GM12878 (cell line): Measurements from ENCODE around the gene CPEB3. TPM values are rescaled to one million over a fixed set of nuclear protein-coding genes. Genes with fewer than 3 reads are reported as not detected.

Experiments
- ATAC-seq: fragments of 200-7000 bp; cut with Tn5 transposase; 3 replicates; pipeline ENCODE4 v1.9.1; 2020; ENCODE audit warnings: mild to moderate bottlenecking, moderate library complexity
- BruUV-seq: library from RNA; stranded (reverse); fragments of 400-500 nt; replicated peaks from 2 replicates; lab custom pipeline; 2021; lab: Mats Ljungman, UMichigan
- CTCF ChIA-PET: fragments of 300-600 bp; sonication (Branson Sonifier 250); formaldehyde crosslinking; extraction: SDS; loops from one replicate; lab custom pipeline; 2021; ENCODE audit warnings: inconsistent platforms; lab: Yijun Ruan, JAX
- POLR2A ChIA-PET: fragments of 350-600 bp; formaldehyde crosslinking; extraction: SDS; loops from one replicate; lab custom pipeline; 2021; ENCODE audit warnings: inconsistent platforms; lab: Charles Lee
- RAD21 ChIA-PET: fragments of 300-600 bp; sonication (Branson Sonifier 250); formaldehyde crosslinking; loops from one replicate; lab custom pipeline; 2023; ENCODE audit warnings: antibody characterized with exemption; ENCODE audit not compliant: unreplicated experiment; lab: Charles Lee
- SMC1A ChIA-PET: fragments of 300-600 bp; sonication (Branson Sonifier 250); formaldehyde crosslinking; loops from one replicate; lab custom pipeline; 2023; ENCODE audit not compliant: unreplicated experiment, uncharacterized antibody; lab: Charles Lee
- DNase-seq: peaks from one replicate; pipeline ENCODE4 v3.0.0-alpha.2; 2011; ENCODE audit warnings: low read depth, low spot score
- FAIRE-seq: peaks from 3 replicates; lab custom pipeline; 2011; peaks lifted over from hg19 to GRCh38; lab: Jason Lieb, UNC
- H2AFZ ChIP-seq: 2 replicates; pipeline ENCODE4 v1.6.0; 2011; ENCODE audit warnings: low read depth, low read length, control low read depth; ENCODE audit not compliant: control insufficient read depth
- H3K27ac ChIP-seq: 2 replicates; pipeline ENCODE4 v1.5.1; 2011; ENCODE audit warnings: control low read depth; ENCODE audit not compliant: control insufficient read depth, insufficient read depth
- H3K27me3 ChIP-seq, 2 experiments: replicated peaks in 1 of 2; 2 replicates each; pipeline versions ENCODE4 v1.6.0 to v1.6.1; 2011; ENCODE audit warnings: low read length in 1 of 2; ENCODE audit not compliant: control insufficient read depth in 2 of 2, insufficient read depth in 2 of 2
- H3K36me3 ChIP-seq, 2 experiments: 2 replicates each; pipeline ENCODE4 v1.5.1; 2011; ENCODE audit warnings: low read length in 1 of 2; ENCODE audit not compliant: control insufficient read depth in 2 of 2, insufficient read depth in 2 of 2
- H3K4me1 ChIP-seq: 2 replicates; pipeline ENCODE4 v1.6.1; 2011; ENCODE audit warnings: mild to moderate bottlenecking, low read length, moderate library complexity, mixed read lengths; ENCODE audit not compliant: control insufficient read depth, insufficient read depth
- H3K4me2 ChIP-seq: 2 replicates; pipeline ENCODE4 v1.6.0; 2011; ENCODE audit warnings: control low read depth; ENCODE audit not compliant: control insufficient read depth, insufficient read depth
- H3K4me3 ChIP-seq: fragments of 200-600 bp; sonication (generic); 2 replicates; pipeline ENCODE4 v1.5.1; 2016
- H3K79me2 ChIP-seq: 2 replicates; pipeline ENCODE4 v1.6.0; 2011; ENCODE audit warnings: low read length; ENCODE audit not compliant: control insufficient read depth, insufficient read depth
- H3K9ac ChIP-seq: 2 replicates; pipeline ENCODE4 v1.8.0; 2011; ENCODE audit warnings: low read length, control low read depth, mixed read lengths; ENCODE audit not compliant: control insufficient read depth, insufficient read depth
- H3K9me3 ChIP-seq: replicated peaks from 3 replicates; pipeline ENCODE4 v1.5.1; 2011; ENCODE audit warnings: mild to moderate bottlenecking, low read length; ENCODE audit not compliant: control insufficient read depth, insufficient read depth
- H4K20me1 ChIP-seq: 2 replicates; pipeline ENCODE4 v1.6.0; 2011; ENCODE audit not compliant: control insufficient read depth, insufficient read depth
- RAD21 ChIP-seq: IDR thresholded peaks from 2 replicates; pipeline ENCODE4 v1.6.1; 2011; ENCODE audit warnings: mild to moderate bottlenecking, low read depth, low read length, moderate library complexity; ENCODE audit not compliant: insufficient read depth
- SIN3A ChIP-seq: IDR thresholded peaks from 2 replicates; pipeline ENCODE4 v1.6.1; 2012; ENCODE audit warnings: low read depth, low read length, improper control_type of control experiment
- SPI1 ChIP-seq: IDR thresholded peaks from 2 replicates; pipeline ENCODE4 v1.6.1; 2011; ENCODE audit warnings: low read depth, mild to moderate bottlenecking, low read length, moderate library complexity, borderline replicate concordance; ENCODE audit not compliant: insufficient read depth
- TARDBP ChIP-seq: IDR thresholded peaks from 2 replicates; pipeline ENCODE4 v1.6.1; 2016; ENCODE audit warnings: borderline replicate concordance
- ZSCAN29 ChIP-seq: fragments of 450-650 bp; IDR thresholded peaks from 2 replicates; pipeline ENCODE4 v1.6.1; 2017; ENCODE audit warnings: mild to moderate bottlenecking, moderate library complexity
- WGBS: methylation state at CpG from one replicate; pipeline ENCODE4 v1.1.6; 2016; ENCODE audit warnings: low lambda C conversion rate; ENCODE audit not compliant: insufficient replicate concordance, insufficient coverage; ENCODE audit errors: missing lambda C conversion rate; 5-methylcytosine and 5-hydroxymethylcytosine counted together
- in situ Hi-C: fragments of 300-500 bp; cut with MboI; formaldehyde crosslinking; loops from 9 replicates; pipeline ENCODE4 v1.14.3; 2018; ENCODE audit warnings: mixed read lengths
- intact Hi-C: fragments of 100-400 bp; cut with micrococcal nuclease; formaldehyde crosslinking; loops from one replicate; pipeline ENCODE4 v1.14.2; 2022; ENCODE audit not compliant: unreplicated experiment
- polyA plus RNA-seq, 11 experiments: library from polyadenylated mRNA; depleted of rRNA in 4 of 11; unstranded in 6 of 11; stranded (reverse) in 5 of 11; fragments of >200 nt; fragmentation: Nextera tagmentation in 4 of 11; fragmentation: Illumina TruSeq in 1 of 11; extraction: Ambion mirVana in 4 of 11; extraction: Trizol in 1 of 11; gene quantifications; 1 replicate in 1 of 11; 2 replicates in 10 of 11; pipeline versions ENCODE4 v1.2.1 to v1.2.3, GENCODE V29; 2011 to 2016; ENCODE audit warnings: inconsistent platforms in 2 of 11, missing spikeins in 2 of 11, low read depth in 1 of 11
- total RNA-seq, 4 experiments: library from RNA; depleted of rRNA in 3 of 4; stranded (reverse); fragments of >200 nt in 3 of 4; fragmentation: Illumina TruSeq in 1 of 4; extraction: Trizol in 1 of 4; gene quantifications; 2 replicates each; pipeline versions ENCODE4 v1.2.1 to v1.2.3, GENCODE V29; 2013 to 2021
- TF ChIP-seq, protein P1 (sequence below): fragments of 150-350 bp; IDR thresholded peaks from 2 replicates; pipeline ENCODE4 v1.6.1; 2016; ENCODE audit warnings: low read depth, low read length

The CPEB3 gene
- total and polyA plus RNA-seq, 10 of the 15 experiments (the other 5 are each of a cell fraction or from before 2014, with no cell fraction given) = 0.50 to 2.3 (median 1.2) TPM

DNA sequence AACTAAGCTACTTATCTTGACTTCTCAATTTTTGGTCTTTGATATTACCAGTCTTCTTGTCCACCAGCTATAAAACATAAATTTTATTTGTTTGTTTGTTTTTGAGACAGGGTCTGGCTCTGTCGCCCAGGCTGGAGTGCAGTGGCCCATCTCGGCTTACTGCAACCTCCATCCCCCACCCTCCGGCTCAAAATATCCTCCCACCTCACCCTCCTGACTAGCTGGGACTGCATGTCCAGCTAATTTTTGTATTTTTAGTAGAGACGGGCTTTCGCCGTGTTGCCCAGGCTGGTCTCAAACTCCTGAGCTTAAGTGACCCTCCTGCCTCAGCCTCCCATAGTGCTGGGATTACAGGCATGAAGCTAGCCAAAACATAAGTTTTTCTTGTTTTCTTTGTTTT is 7.6 kb upstream of the CPEB3 start:
- H3K4me3 ChIP-seq = no peak overlapping the region
- DNase-seq (no peak), FAIRE-seq (no peak), ATAC-seq (no peak)
- ChIA-PET POLR2A (interaction anchor here (0.6 kb wide), 1 partner anchor 11 kb away, joined by 3 read pairs; no protein-coding TSS in a partner anchor), SMC1A (interaction anchor here (0.8 to 1.4 kb wide), 8 partner anchors 9 to 210 kb away, joined by 3 to 8 read pairs (median 4); no protein-coding TSS in a partner anchor)
- BruUV-seq = no TSS peak
- H3K36me3 ChIP-seq = peaks cover 0 to 7% of the 10 kb centered on the region in 2 experiments; a peak in 1 of 4 replicates
- H4K20me1 ChIP-seq = no peaks in the 10 kb centered on the region
- no peak overlapping the region for H3K9ac ChIP-seq
- in situ Hi-C loops = no loop called here
- no peak overlapping the region for H3K4me2 ChIP-seq
- intact Hi-C loops = no loop called here
- no peak overlapping the region for H2AFZ ChIP-seq
- WGBS = 91% methylated on average over 6 of the region's 6 CpGs
- H3K9me3 ChIP-seq = no peaks in the 10 kb centered on the region
- peaks cover 11% of the 10 kb centered on the region for H3K4me1 ChIP-seq
- no peaks in the 10 kb centered on the region for H3K27me3 ChIP-seq
- no peak overlapping the region for H3K27ac ChIP-seq
- peaks cover 35% of the 10 kb centered on the region for H3K79me2 ChIP-seq
- TF ChIP-seq RAD21 = no peak
- TF ChIP-seq ZSCAN29 = no peak
- TF ChIP-seq, all 136 proteins: peak for 0
- CTCF ChIA-PET = interaction anchor here (0.7 to 2.9 kb wide), 3 partner anchors 9 to 210 kb away, joined by 3 to 17 read pairs (median 4); no protein-coding TSS in a partner anchor
- RAD21 ChIA-PET = interaction anchor here (2.1 kb wide), 1 partner anchor 210 kb away, joined by 11 read pairs; no protein-coding TSS in a partner anchor

DNA sequence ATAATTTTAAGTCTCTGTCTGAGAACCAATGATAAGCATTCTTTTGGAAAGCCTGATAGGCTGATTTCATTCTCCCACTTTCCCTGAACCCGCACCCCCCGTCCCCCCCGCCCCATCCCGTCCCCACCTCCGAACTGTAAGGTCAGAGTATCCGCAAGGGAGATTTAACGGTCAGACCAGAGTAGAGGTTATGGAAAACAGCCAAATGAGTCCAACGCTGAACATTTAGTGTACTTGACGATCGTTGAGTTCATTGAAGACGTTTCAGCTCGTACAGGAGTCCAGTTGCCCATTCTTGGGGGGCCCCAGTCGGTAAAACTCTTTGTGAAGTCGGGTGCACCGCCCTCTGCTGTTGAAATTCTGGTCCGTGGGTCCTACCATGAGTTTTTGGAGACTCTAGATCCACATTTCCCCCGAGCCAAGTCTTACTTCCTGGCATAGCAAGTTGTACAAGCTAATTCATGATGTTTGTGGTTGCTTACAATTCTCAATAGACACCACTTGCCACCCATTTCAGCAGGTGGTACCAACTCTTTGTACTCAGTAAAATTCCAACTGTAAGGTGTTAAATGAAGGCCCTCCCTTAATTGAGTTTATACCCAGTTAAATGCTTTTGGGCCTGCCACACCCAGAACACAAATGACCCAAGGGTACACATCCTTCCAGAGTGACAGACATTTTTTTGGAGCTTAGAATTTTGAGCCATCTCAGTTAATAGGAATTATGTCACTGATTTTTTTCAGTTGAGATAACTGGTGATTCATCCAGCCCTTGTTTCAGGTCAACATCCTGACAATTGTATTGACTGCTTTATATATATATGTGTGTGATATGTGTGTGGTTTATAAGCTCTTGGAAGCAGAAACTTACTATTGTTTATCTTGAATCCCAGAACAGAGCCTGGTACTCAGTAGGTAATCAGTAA is 1.3 kb upstream of the CPEB3 start:
- no TSS peak for BruUV-seq
- Histone ChIP-seq H3K4me1 (peaks cover 11% of the 10 kb centered on the region), H2AFZ (peak overlapping the region; percentile 13; the same call in 1 of the 2 replicates), H3K4me3 (peak overlapping the region; percentile 96), H3K9ac (peak overlapping the region; percentile 70), H3K36me3 (no peaks in the 10 kb centered on the region; a peak in 1 of 4 replicates), H4K20me1 (no peaks in the 10 kb centered on the region), H3K27ac (peak overlapping the region; percentile 50), H3K27me3 (no peaks in the 10 kb centered on the region), H3K4me2 (peak overlapping the region; percentile 32), H3K79me2 (peaks cover 47% of the 10 kb centered on the region), H3K9me3 (no peaks in the 10 kb centered on the region)
- 0% methylated on average over 17 of the region's 17 CpGs for WGBS
- ChIA-PET CTCF (interaction anchor here (0.8 to 7.6 kb wide), 25 partner anchors 8 to 230 kb away, joined by 3 to 117 read pairs (median 4); no protein-coding TSS in a partner anchor), SMC1A (interaction anchor here (0.8 to 6.4 kb wide), 25 partner anchors 8 to 213 kb away, joined by 3 to 80 read pairs (median 5); no protein-coding TSS in a partner anchor), RAD21 (interaction anchor here (0.7 to 6.2 kb wide), 10 partner anchors 12 to 318 kb away, joined by 3 to 60 read pairs (median 9); no protein-coding TSS in a partner anchor), POLR2A (interaction anchor here (0.5 to 1.6 kb wide), 6 partner anchors 25 to 319 kb away, joined by 3 to 7 read pairs (median 4); no protein-coding TSS in a partner anchor)
- ATAC-seq = peak; percentile 39
- peak; percentile 37 for DNase-seq
- intact Hi-C loops (loop anchor here (1.0 to 5.0 kb wide), 5 partner anchors 51 to 300 kb away; partner anchors contain the start of gene KIF11), in situ Hi-C loops (loop anchor here (5.0 kb wide), 1 partner anchor 205 kb away; no protein-coding TSS in a partner anchor)
- peak; percentile 78 for FAIRE-seq
- TF ChIP-seq TARDBP (no peak), SPI1 (no peak), SIN3A (no peak)
- TF ChIP-seq, protein P1, sequence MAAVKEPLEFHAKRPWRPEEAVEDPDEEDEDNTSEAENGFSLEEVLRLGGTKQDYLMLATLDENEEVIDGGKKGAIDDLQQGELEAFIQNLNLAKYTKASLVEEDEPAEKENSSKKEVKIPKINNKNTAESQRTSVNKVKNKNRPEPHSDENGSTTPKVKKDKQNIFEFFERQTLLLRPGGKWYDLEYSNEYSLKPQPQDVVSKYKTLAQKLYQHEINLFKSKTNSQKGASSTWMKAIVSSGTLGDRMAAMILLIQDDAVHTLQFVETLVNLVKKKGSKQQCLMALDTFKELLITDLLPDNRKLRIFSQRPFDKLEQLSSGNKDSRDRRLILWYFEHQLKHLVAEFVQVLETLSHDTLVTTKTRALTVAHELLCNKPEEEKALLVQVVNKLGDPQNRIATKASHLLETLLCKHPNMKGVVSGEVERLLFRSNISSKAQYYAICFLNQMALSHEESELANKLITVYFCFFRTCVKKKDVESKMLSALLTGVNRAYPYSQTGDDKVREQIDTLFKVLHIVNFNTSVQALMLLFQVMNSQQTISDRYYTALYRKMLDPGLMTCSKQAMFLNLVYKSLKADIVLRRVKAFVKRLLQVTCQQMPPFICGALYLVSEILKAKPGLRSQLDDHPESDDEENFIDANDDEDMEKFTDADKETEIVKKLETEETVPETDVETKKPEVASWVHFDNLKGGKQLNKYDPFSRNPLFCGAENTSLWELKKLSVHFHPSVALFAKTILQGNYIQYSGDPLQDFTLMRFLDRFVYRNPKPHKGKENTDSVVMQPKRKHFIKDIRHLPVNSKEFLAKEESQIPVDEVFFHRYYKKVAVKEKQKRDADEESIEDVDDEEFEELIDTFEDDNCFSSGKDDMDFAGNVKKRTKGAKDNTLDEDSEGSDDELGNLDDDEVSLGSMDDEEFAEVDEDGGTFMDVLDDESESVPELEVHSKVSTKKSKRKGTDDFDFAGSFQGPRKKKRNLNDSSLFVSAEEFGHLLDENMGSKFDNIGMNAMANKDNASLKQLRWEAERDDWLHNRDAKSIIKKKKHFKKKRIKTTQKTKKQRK = no peak
